Measurements from ENCODE around the gene PTPRCAP. TPM values are rescaled to one million over a fixed set of nuclear protein-coding genes. Genes with fewer than 3 reads are reported as not detected.

PTPRCAP gene
- total and polyA plus RNA-seq, 2 donors from 2014 or later, result 4.7 to 20.3 TPM

DNA sequence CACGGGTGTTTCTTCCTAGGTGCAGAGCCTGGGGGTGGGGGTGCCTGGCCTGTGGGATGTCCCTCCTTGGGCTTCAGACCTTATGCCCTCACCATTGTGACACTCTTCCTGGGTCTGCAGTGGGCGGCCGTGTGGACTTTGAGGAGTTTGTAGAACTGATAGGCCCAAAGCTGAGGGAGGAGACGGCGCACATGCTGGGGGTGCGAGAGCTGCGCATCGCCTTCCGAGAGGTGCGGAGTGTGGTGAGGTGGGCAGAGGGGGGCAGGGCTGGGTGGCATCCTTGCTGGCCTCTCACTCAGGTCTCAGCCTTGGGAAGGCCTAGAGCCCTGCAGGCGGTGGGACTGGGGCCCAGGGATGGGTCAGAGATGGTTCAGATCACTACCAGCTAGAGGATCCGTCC is 20.0 kb upstream of the PTPRCAP start:
- DNase-seq (no peak), FAIRE-seq (no peak)
- TF ChIP-seq, protein P1, sequence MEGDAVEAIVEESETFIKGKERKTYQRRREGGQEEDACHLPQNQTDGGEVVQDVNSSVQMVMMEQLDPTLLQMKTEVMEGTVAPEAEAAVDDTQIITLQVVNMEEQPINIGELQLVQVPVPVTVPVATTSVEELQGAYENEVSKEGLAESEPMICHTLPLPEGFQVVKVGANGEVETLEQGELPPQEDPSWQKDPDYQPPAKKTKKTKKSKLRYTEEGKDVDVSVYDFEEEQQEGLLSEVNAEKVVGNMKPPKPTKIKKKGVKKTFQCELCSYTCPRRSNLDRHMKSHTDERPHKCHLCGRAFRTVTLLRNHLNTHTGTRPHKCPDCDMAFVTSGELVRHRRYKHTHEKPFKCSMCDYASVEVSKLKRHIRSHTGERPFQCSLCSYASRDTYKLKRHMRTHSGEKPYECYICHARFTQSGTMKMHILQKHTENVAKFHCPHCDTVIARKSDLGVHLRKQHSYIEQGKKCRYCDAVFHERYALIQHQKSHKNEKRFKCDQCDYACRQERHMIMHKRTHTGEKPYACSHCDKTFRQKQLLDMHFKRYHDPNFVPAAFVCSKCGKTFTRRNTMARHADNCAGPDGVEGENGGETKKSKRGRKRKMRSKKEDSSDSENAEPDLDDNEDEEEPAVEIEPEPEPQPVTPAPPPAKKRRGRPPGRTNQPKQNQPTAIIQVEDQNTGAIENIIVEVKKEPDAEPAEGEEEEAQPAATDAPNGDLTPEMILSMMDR (IDR thresholded peaks at IDR 0.05; ENCODE audit: borderline replicate concordance, extremely low read depth, insufficient read depth), result no peak
- H3K27me3 ChIP-seq (ENCODE audit: control insufficient read depth, insufficient read depth, low read length), result no peaks in the 10 kb centered on the region
- H3K4me1 ChIP-seq (ENCODE audit: control insufficient read depth in 2 of 3, insufficient read depth in 2 of 3, low read depth in 1 of 3, low read length in 3 of 3), result peaks cover 0 to 2% (median 0%) of the 10 kb centered on the region in 3 donors
- no peaks in the 10 kb centered on the region for H3K9me3 ChIP-seq (ENCODE audit: control insufficient read depth in 2 of 3, insufficient read depth in 1 of 3, low read length in 3 of 3)
- H3K36me3 ChIP-seq (ENCODE audit: control insufficient read depth in 2 of 3, insufficient read depth in 3 of 3, low read length in 3 of 3), result no peaks in the 10 kb centered on the region
- H3K4me3 ChIP-seq (ENCODE audit: low read length in 3 of 3), result no peak overlapping the region
- no peak overlapping the region for H3K27ac ChIP-seq (ENCODE audit: low read depth in 2 of 2, low read length in 2 of 2)
- no peak overlapping the region for H3K9ac ChIP-seq (ENCODE audit: low read length in 3 of 3)
- intact Hi-C loops (cut with DNase I), result no loop called here

DNA sequence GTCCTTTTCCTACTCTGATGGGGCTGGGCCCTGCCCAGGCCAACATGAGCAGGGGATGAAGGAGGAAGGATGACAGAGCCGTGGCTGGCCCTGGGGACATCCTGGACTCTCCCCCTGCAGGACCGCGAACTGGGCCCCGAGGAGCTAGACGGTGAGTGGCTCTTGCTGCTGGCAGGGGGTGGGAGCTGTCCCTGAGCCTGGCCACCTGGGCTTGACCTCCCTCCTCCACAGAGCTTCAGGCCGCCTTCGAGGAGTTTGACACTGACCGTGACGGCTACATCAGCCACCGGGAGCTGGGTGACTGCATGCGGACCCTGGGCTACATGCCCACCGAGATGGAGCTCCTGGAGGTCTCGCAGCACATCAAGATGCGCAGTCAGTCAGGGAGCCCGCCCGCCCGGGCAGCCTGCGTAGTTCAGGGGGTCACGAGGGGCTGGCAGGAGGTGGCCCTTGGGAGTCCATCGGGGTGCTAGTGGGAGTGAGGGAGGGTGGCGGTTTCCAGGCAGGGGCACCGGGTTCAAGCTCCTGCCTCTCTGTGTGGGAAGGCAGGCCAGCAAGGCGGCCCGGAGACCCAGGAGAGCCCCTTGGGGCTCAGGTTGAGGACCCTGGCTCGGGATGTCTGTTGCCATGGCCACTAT is 18.7 kb upstream of the PTPRCAP start:
- Histone ChIP-seq H3K4me1 (ENCODE audit: control insufficient read depth in 2 of 3, insufficient read depth in 2 of 3, low read depth in 1 of 3, low read length in 3 of 3) (peaks cover 0 to 2% (median 0%) of the 10 kb centered on the region in 3 donors), H3K9me3 (ENCODE audit: control insufficient read depth in 2 of 3, insufficient read depth in 1 of 3, low read length in 3 of 3) (no peaks in the 10 kb centered on the region), H3K4me3 (ENCODE audit: low read length in 3 of 3) (no peak overlapping the region), H3K9ac (ENCODE audit: low read length in 3 of 3) (no peak overlapping the region), H3K36me3 (ENCODE audit: control insufficient read depth in 2 of 3, insufficient read depth in 3 of 3, low read length in 3 of 3) (no peaks in the 10 kb centered on the region), H3K27ac (ENCODE audit: low read depth in 2 of 2, low read length in 2 of 2) (no peak overlapping the region), H3K27me3 (ENCODE audit: control insufficient read depth, insufficient read depth, low read length) (no peaks in the 10 kb centered on the region)
- intact Hi-C loops (cut with DNase I), result no loop called here
- TF ChIP-seq, protein P1 (IDR thresholded peaks at IDR 0.05; ENCODE audit: borderline replicate concordance, extremely low read depth, insufficient read depth), result no peak
- FAIRE-seq (no peak), DNase-seq (peak in 1 of 5 donors; percentile 67)

DNA sequence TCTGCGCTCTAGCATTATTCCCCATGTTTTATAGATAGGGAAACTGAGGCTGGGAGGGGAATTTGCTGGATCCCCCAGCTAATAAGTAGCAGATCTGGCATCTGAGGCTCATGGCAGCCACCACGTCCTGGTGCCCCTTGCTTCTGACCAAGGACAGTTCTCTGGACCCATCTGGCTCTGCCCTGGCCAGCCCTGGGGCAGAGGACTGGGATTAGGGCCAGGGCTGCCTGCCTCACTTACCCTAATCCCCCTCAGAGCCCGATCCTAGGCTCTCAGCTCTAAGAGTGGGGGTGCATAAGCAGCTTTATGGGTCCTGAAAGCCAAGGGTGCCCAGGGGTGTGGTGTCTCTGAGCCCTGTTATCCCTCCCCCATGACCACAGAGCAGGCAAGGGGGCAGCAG is 17.6 kb upstream of the PTPRCAP start, which contains the start of gene CABP4:
TSS of gene CABP4 (plus strand) at position 301 of the 400 bp plus-strand sequence. CDS start at position 371, 70 bp downstream.
- DNase-seq (peak in 1 of 5 donors; percentile 43), FAIRE-seq (no peak)
- peaks cover 0 to 2% (median 0%) of the 10 kb centered on the region in 3 donors for H3K4me1 ChIP-seq (ENCODE audit: control insufficient read depth in 2 of 3, insufficient read depth in 2 of 3, low read depth in 1 of 3, low read length in 3 of 3)
- no peaks in the 10 kb centered on the region for H3K27me3 ChIP-seq (ENCODE audit: control insufficient read depth, insufficient read depth, low read length)
- H3K27ac ChIP-seq (ENCODE audit: low read depth in 2 of 2, low read length in 2 of 2), result no peak within 1 kb of the TSS
- no peaks in the 10 kb centered on the region for H3K9me3 ChIP-seq (ENCODE audit: control insufficient read depth in 2 of 3, insufficient read depth in 1 of 3, low read length in 3 of 3)
- intact Hi-C loops (cut with DNase I), result no loop called here
- no peaks in the 10 kb centered on the region for H3K36me3 ChIP-seq (ENCODE audit: control insufficient read depth in 2 of 3, insufficient read depth in 3 of 3, low read length in 3 of 3)
- H3K9ac ChIP-seq (ENCODE audit: low read length in 3 of 3), result no peak within 1 kb of the TSS
- H3K4me3 ChIP-seq (ENCODE audit: low read length in 3 of 3), result no peak within 1 kb of the TSS
- TF ChIP-seq, protein P1 (IDR thresholded peaks at IDR 0.05; ENCODE audit: borderline replicate concordance, extremely low read depth, insufficient read depth), result no peak

All from kidney (tissue), 14 donors.